Epithelial cell of esophagus (primary cell): ENCODE results near the gene ARHGEF1.

ENCODE experiments used
- DNase-seq: peaks from one replicate; pipeline ENCODE4 v3.0.0; 2010; ENCODE audit warnings: low read depth
- H3K4me3 ChIP-seq: 2 replicates; pipeline ENCODE4 v1.5.1; 2011; ENCODE audit warnings: mild to moderate bottlenecking, low read length, control low read depth
- CTCF ChIP-seq: IDR thresholded peaks from 2 replicates; pipeline ENCODE4 v1.5.1; 2011; ENCODE audit warnings: low read depth, mild to moderate bottlenecking, low read length, control low read depth, inconsistent platforms; ENCODE audit not compliant: insufficient read depth; ENCODE audit errors: missing control alignments

ARHGEF1 gene

GRCh38 chr19:41853768-41854167 lies 29.2 kb upstream of the ARHGEF1 start:
- no peak for TF ChIP-seq CTCF
- DNase-seq, result no peak
- H3K4me3 ChIP-seq, result no peak overlapping the region

GRCh38 chr19:41859213-41859617 lies 23.8 kb upstream of the ARHGEF1 start:
- no peak for TF ChIP-seq CTCF
- H3K4me3 ChIP-seq, result peak overlapping the region; percentile 1
- DNase-seq, result no peak

DNA sequence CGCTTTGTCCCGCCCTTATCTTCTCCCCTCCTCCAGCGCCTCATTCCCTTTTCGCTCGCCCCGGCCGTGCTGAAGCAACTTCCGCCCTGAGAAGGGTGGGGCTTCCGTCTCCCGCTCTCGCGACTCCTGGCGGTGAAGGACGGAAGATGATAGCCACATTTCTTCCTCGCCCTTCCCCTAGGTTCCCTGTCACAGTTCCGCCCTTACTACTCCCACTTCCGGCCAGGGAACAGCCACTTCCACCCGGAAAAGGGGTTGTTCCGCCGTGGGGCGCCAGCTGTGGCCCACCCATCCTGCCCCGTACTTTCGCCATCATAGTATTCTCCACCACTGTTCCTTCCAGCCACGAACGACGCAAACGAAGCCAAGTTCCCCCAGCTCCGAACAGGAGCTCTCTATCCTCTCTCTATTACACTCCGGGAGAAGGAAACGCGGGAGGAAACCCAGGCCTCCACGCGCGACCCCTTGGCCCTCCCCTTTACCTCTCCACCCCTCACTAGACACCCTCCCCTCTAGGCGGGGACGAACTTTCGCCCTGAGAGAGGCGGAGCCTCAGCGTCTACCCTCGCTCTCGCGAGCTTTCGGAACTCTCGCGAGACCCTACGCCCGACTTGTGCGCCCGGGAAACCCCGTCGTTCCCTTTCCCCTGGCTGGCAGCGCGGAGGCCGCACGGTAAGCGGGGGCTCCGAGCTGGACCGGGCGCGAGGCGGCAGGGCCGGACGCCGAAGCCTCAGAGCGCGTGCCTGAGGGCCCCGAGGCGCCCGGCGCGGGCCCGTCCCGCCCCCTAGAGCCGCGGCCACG lies 23.2 kb upstream of the ARHGEF1 start, which contains the start of gene RPS19:
RPS19 (plus strand) TSS at position 638 of the 801 bp plus-strand sequence. CDS start 520 bp downstream, outside the sequence.
- peak; percentile 99 for DNase-seq
- H3K4me3 ChIP-seq, result peak within 1 kb of the TSS; percentile 94
- TF ChIP-seq CTCF, result peak; percentile 68

- no peak for TF ChIP-seq CTCF
- peak overlapping the region; percentile 94 for H3K4me3 ChIP-seq
- DNase-seq, result no peak
Measured at GRCh38 chr19:41860419-41861115, 22.4 kb upstream of the ARHGEF1 start.

GRCh38 chr19:41861116-41861768 lies 21.7 kb upstream of the ARHGEF1 start:
- DNase-seq, result peak; percentile 13
- H3K4me3 ChIP-seq, result peak overlapping the region; percentile 94
- no peak for TF ChIP-seq CTCF

DNA sequence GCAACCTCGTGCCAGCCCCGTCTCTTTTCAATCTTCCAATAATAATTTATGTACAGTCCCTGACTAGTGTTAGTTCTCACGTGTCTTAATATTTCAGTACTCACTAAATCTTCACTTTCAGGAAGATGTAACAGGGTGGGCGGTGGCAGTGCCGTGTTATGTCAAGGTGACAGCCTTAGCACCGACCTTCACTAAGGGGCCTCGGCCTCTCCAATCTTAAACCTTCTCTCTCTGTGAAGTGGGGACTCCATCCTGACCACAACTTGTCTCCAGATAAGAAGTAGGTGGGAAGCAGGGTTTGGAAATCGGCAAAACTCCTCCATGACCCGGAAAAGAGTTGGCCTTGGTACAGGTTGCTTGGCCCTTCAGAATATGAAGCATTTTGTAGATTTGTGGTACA lies 21.1 kb upstream of the ARHGEF1 start:
- peak overlapping the region; percentile 94 for H3K4me3 ChIP-seq
- no peak for DNase-seq
- no peak for TF ChIP-seq CTCF
